Neural crest cell (in vitro differentiated cells): ENCODE measurements around the gene HOXA6. TPM values are rescaled to one million over a fixed set of nuclear protein-coding genes. Genes with fewer than 3 reads are reported as not detected.

ENCODE experiments used
- DNase-seq: peaks from one replicate; pipeline ENCODE4 v3.0.0; 2021; ENCODE audit warnings: low read depth, mixed read lengths, low spot score
- H3K27ac Mint-ChIP-seq: one replicate; pipeline ENCODE4 v1.8.0; 2021; ENCODE audit warnings: mild to moderate bottlenecking, mixed read lengths; ENCODE audit not compliant: unreplicated experiment
- H3K27me3 Mint-ChIP-seq: 2 replicates; pipeline ENCODE4 v1.8.0; 2021; ENCODE audit warnings: low read depth, mild to moderate bottlenecking, mixed read lengths
- H3K36me3 Mint-ChIP-seq: 2 replicates; pipeline ENCODE4 v1.8.0; 2021; ENCODE audit warnings: low read depth, mild to moderate bottlenecking, mixed read lengths
- H3K4me1 Mint-ChIP-seq: 2 replicates; pipeline ENCODE4 v1.8.0; 2021; ENCODE audit warnings: mixed read lengths
- H3K4me3 Mint-ChIP-seq: one replicate; pipeline ENCODE4 v1.8.0; 2021; ENCODE audit warnings: mild to moderate bottlenecking, mixed read lengths
- H3K9me3 Mint-ChIP-seq: 2 replicates; pipeline ENCODE4 v1.8.0; 2021; ENCODE audit warnings: mixed read lengths
- CTCF ChIP-seq: fragments of 200-600 bp; sonication (generic); conservative IDR thresholded peaks from 2 replicates; pipeline ENCODE4 v1.5.0; 2021; ENCODE audit warnings: antibody characterized with exemption, mild to moderate bottlenecking
- total RNA-seq: library from RNA; stranded (reverse); gene quantifications from 2 replicates; pipeline ENCODE4 v1.2.1, GENCODE V29; 2021

Gene HOXA6
- total RNA-seq, 1 donor from 2014 or later: 1.6 TPM

- Mint-ChIP-seq H3K9me3 (peaks cover 1% of the 10 kb centered on the region), H3K36me3 (peaks cover 5% of the 10 kb centered on the region), H3K27ac (peak overlapping the region; percentile 80), H3K4me3 (peak overlapping the region; percentile 85), H3K4me1 (peaks cover 30% of the 10 kb centered on the region), H3K27me3 (peaks cover 100% of the 10 kb centered on the region)
- no peak for DNase-seq
- no peak for TF ChIP-seq CTCF
Observed at GRCh38 chr7:27151341-27151930, 3.9 kb upstream of the HOXA6 start.

GRCh38 chr7:27150568-27151340 is 3.2 kb upstream of the HOXA6 start:
- Mint-ChIP-seq H3K27me3 (peaks cover 100% of the 10 kb centered on the region), H3K4me1 (peaks cover 26% of the 10 kb centered on the region), H3K4me3 (peak overlapping the region; percentile 85), H3K27ac (peak overlapping the region; percentile 80), H3K9me3 (peaks cover 4% of the 10 kb centered on the region), H3K36me3 (peaks cover 8% of the 10 kb centered on the region)
- TF ChIP-seq CTCF: peak; percentile 89
- peak; percentile 72 for DNase-seq

- no peak for DNase-seq
- Mint-ChIP-seq H3K4me1 (peaks cover 26% of the 10 kb centered on the region), H3K4me3 (peak overlapping the region; percentile 85), H3K27me3 (peaks cover 100% of the 10 kb centered on the region), H3K9me3 (peaks cover 4% of the 10 kb centered on the region), H3K36me3 (peaks cover 8% of the 10 kb centered on the region), H3K27ac (no peak overlapping the region)
- TF ChIP-seq CTCF: no peak
Observed at GRCh38 chr7:27149842-27150567, 2.4 kb upstream of the HOXA6 start.

- Mint-ChIP-seq H3K27ac (no peak overlapping the region), H3K4me3 (peak overlapping the region; percentile 85), H3K9me3 (peaks cover 4% of the 10 kb centered on the region), H3K4me1 (peaks cover 27% of the 10 kb centered on the region), H3K36me3 (peaks cover 5% of the 10 kb centered on the region), H3K27me3 (peaks cover 100% of the 10 kb centered on the region)
- no peak for TF ChIP-seq CTCF
- no peak for DNase-seq
Observed at GRCh38 chr7:27148756-27149641, 1.4 kb upstream of the HOXA6 start.
